H9 (cell line): ENCODE results near the gene DNAI1. TPM values are rescaled to one million over a fixed set of nuclear protein-coding genes. Genes with fewer than 3 reads are reported as not detected.

Experiments used
- DNase-seq: peaks from one replicate; pipeline ENCODE4 v3.0.0-alpha.2; 2017
- H2AFZ ChIP-seq: one replicate; pipeline ENCODE4 v1.6.1; 2013; ENCODE audit warnings: mild to moderate bottlenecking, low read length, control low read depth, moderate library complexity
- H2AK5ac ChIP-seq: 2 replicates; pipeline ENCODE4 v1.6.1; 2013; ENCODE audit warnings: low read length, control low read depth, mixed read lengths; ENCODE audit not compliant: insufficient read length
- H2BK120ac ChIP-seq: one replicate; pipeline ENCODE4 v1.6.1; 2013; ENCODE audit warnings: low read depth, mild to moderate bottlenecking, low read length, control low read depth, inconsistent platforms; ENCODE audit not compliant: poor library complexity, severe bottlenecking
- H2BK12ac ChIP-seq: 2 replicates; pipeline ENCODE4 v1.6.1; 2013; ENCODE audit warnings: low read length, control low read depth, mixed read lengths, low read depth; ENCODE audit not compliant: insufficient read length
- H2BK15ac ChIP-seq: 2 replicates; pipeline ENCODE4 v1.6.1; 2013; ENCODE audit warnings: low read depth, low read length, control low read depth
- H2BK20ac ChIP-seq: one replicate; pipeline ENCODE4 v1.6.1; 2013; ENCODE audit warnings: low read depth, mild to moderate bottlenecking, low read length, control low read depth, inconsistent platforms; ENCODE audit not compliant: poor library complexity, severe bottlenecking
- H2BK5ac ChIP-seq: 2 replicates; pipeline ENCODE4 v1.6.1; 2013; ENCODE audit warnings: low read length, control low read depth, mixed read lengths; ENCODE audit not compliant: insufficient read length
- H3K14ac ChIP-seq: 2 replicates; pipeline ENCODE4 v1.6.1; 2013; ENCODE audit warnings: low read length, control low read depth; ENCODE audit not compliant: insufficient read depth
- H3K18ac ChIP-seq: 2 replicates; pipeline ENCODE4 v1.6.1; 2013; ENCODE audit warnings: low read depth, mild to moderate bottlenecking, mixed read lengths, low read length, control low read depth; ENCODE audit not compliant: insufficient read length
- H3K23ac ChIP-seq: 2 replicates; pipeline ENCODE4 v1.6.1; 2013; ENCODE audit warnings: low read length, control low read depth, mixed read lengths, low read depth; ENCODE audit not compliant: insufficient read length
- H3K23me2 ChIP-seq: 2 replicates; pipeline ENCODE4 v1.6.1; 2013; ENCODE audit warnings: low read depth, mild to moderate bottlenecking, mixed read lengths, low read length, control low read depth; ENCODE audit not compliant: insufficient read length, poor library complexity, severe bottlenecking
- H3K27ac ChIP-seq: 2 replicates; pipeline ENCODE4 v1.5.1; 2013; ENCODE audit warnings: low read length, control low read depth, mixed read lengths, low read depth; ENCODE audit not compliant: insufficient read length
- H3K27me3 ChIP-seq: 2 replicates; pipeline ENCODE4 v1.6.1; 2013; ENCODE audit warnings: low read length, control low read depth, inconsistent platforms; ENCODE audit not compliant: insufficient read depth
- H3K4ac ChIP-seq: 2 replicates; pipeline ENCODE4 v1.6.1; 2013; ENCODE audit warnings: low read depth, mild to moderate bottlenecking, control low read depth, inconsistent platforms, low read length, moderate library complexity
- H3K4me1 ChIP-seq: 2 replicates; pipeline ENCODE4 v1.6.1; 2013; ENCODE audit warnings: low read length, control low read depth, inconsistent platforms; ENCODE audit not compliant: insufficient read depth
- H3K4me2 ChIP-seq: 2 replicates; pipeline ENCODE4 v1.6.1; 2013; ENCODE audit warnings: low read length, control low read depth, mixed read lengths; ENCODE audit not compliant: insufficient read length, insufficient read depth
- H3K56ac ChIP-seq: 2 replicates; pipeline ENCODE4 v1.6.1; 2013; ENCODE audit warnings: low read depth, mild to moderate bottlenecking, mixed read lengths, low read length, control low read depth; ENCODE audit not compliant: insufficient read length
- H3K79me1 ChIP-seq: 2 replicates; pipeline ENCODE4 v1.6.1; 2013; ENCODE audit warnings: low read depth, mild to moderate bottlenecking, moderate library complexity, low read length, control low read depth, inconsistent platforms; ENCODE audit not compliant: insufficient read depth, poor library complexity, severe bottlenecking
- H3K79me2 ChIP-seq: 2 replicates; pipeline ENCODE4 v1.6.1; 2013; ENCODE audit warnings: low read length, control low read depth, inconsistent platforms; ENCODE audit not compliant: insufficient read depth
- H3K9ac ChIP-seq: 2 replicates; pipeline ENCODE4 v1.6.1; 2013; ENCODE audit warnings: low read length, control low read depth, mixed read lengths; ENCODE audit not compliant: insufficient read length; ENCODE audit errors: extremely low read depth
- H3K9me3 ChIP-seq: one replicate; pipeline ENCODE4 v1.6.1; 2013; ENCODE audit warnings: low read depth, low read length, inconsistent platforms; ENCODE audit not compliant: control insufficient read depth
- H3T11ph ChIP-seq: one replicate; pipeline ENCODE4 v1.6.1; 2013; ENCODE audit warnings: mild to moderate bottlenecking, low read length, control low read depth, inconsistent platforms
- H4K20me1 ChIP-seq: one replicate; pipeline ENCODE4 v1.6.1; 2013; ENCODE audit not compliant: control insufficient read depth, insufficient read length, insufficient read depth
- H4K5ac ChIP-seq: 2 replicates; pipeline ENCODE4 v1.6.1; 2013; ENCODE audit warnings: low read depth, mild to moderate bottlenecking, mixed read lengths, low read length, control low read depth; ENCODE audit not compliant: insufficient read length
- H4K8ac ChIP-seq: replicated peaks from 2 replicates; pipeline ENCODE4 v1.6.1; 2013; ENCODE audit warnings: low read length, control low read depth, mixed read lengths, low read depth; ENCODE audit not compliant: insufficient read length
- H4K91ac ChIP-seq: 2 replicates; pipeline ENCODE4 v1.6.1; 2013; ENCODE audit warnings: low read depth, mild to moderate bottlenecking, moderate library complexity, mixed read lengths, low read length, control low read depth; ENCODE audit not compliant: insufficient read length
- H3K27ac Mint-ChIP-seq, 3 experiments: 2 replicates in 2 of 3; 3 replicates in 1 of 3; pipeline ENCODE4 v1.8.0; 2020 to 2021; ENCODE audit warnings: mixed read lengths in 3 of 3, mild to moderate bottlenecking in 1 of 3, moderate library complexity in 1 of 3
- H3K27me3 Mint-ChIP-seq: 2 replicates; pipeline ENCODE4 v1.8.0; 2021; ENCODE audit warnings: low read depth, mild to moderate bottlenecking, moderate library complexity, mixed read lengths
- H3K36me3 Mint-ChIP-seq, 3 experiments: 2 replicates in 2 of 3; 3 replicates in 1 of 3; pipeline ENCODE4 v1.8.0; 2020 to 2021; ENCODE audit warnings: low read depth in 3 of 3, mixed read lengths in 3 of 3; ENCODE audit not compliant: insufficient read depth in 1 of 3
- H3K4me1 Mint-ChIP-seq, 2 experiments: 2 replicates each; pipeline ENCODE4 v1.8.0; 2020; ENCODE audit warnings: mixed read lengths in 2 of 2
- H3K4me3 Mint-ChIP-seq, 2 experiments: 2 replicates in 1 of 2; 3 replicates in 1 of 2; pipeline ENCODE4 v1.8.0; 2020 to 2021; ENCODE audit warnings: mild to moderate bottlenecking in 2 of 2, mixed read lengths in 2 of 2, moderate library complexity in 1 of 2
- H3K9me3 Mint-ChIP-seq, 2 experiments: 2 replicates in 1 of 2; 3 replicates in 1 of 2; pipeline ENCODE4 v1.8.0; 2020; ENCODE audit warnings: mild to moderate bottlenecking in 2 of 2, mixed read lengths in 2 of 2, moderate library complexity in 1 of 2
- WGBS: extraction: QIAGEN DNeasy Blood & Tissue Kit; methylation state at CpG from one replicate; pipeline ENCODE4 v1.1.7; 2013; ENCODE audit warnings: missing lambda C conversion rate, low lambda C conversion rate, mixed read lengths; ENCODE audit not compliant: insufficient read length; ENCODE audit errors: extremely low coverage; 5-methylcytosine and 5-hydroxymethylcytosine counted together
- total RNA-seq: library from RNA; stranded (reverse); gene quantifications from 2 replicates; pipeline ENCODE4 v1.2.1, GENCODE V29; 2021
- TF ChIP-seq, protein P1 (sequence below): fragments of 200-600 bp; sonication (generic); conservative IDR thresholded peaks from 3 replicates; pipeline ENCODE4 v1.8.0; 2021; ENCODE audit warnings: antibody characterized with exemption, mild to moderate bottlenecking

DNAI1 gene
- total RNA-seq, 1 experiment from 2014 or later, result 0.22 TPM

DNA sequence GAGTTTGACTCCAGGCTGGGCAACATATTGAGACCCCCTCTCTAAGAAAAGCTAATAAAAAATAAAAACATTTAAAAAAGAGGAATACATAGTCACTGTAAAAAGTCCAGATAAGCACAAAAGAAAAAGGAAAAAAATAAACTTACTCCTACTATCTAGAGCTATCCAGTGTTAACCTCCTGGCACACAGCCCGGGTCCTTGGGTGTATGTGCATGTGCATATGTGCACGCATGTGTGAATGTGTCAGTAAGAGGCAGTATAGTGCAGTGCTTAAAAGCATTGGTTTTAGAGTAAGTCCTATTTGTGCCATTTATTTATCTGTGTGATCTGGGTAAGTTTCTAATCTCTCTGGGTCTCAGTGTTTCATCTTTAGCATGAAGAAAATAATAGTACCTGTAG lies 26.9 kb upstream of the DNAI1 start:
- Histone ChIP-seq H3K27me3 (no peaks in the 10 kb centered on the region), H4K91ac (no peak overlapping the region), H3K9ac (no peak overlapping the region), H3K23me2 (no peaks in the 10 kb centered on the region), H2BK20ac (no peak overlapping the region), H3K56ac (no peak overlapping the region), H2AFZ (no peak overlapping the region), H4K20me1 (no peaks in the 10 kb centered on the region), H3K9me3 (no peaks in the 10 kb centered on the region), H4K8ac (no peak overlapping the region), H3K4me2 (no peak overlapping the region), H3K4ac (no peak overlapping the region), H2BK12ac (no peak overlapping the region), H2BK15ac (no peak overlapping the region), H3K27ac (no peak overlapping the region), H4K5ac (no peak overlapping the region), H3K79me1 (no peaks in the 10 kb centered on the region), H2BK120ac (no peak overlapping the region), H3K4me1 (no peaks in the 10 kb centered on the region), H3K14ac (no peak overlapping the region), H3K18ac (no peak overlapping the region), H3T11ph (no peak overlapping the region), H2AK5ac (no peak overlapping the region), H3K79me2 (no peaks in the 10 kb centered on the region), H2BK5ac (no peak overlapping the region), H3K23ac (no peak overlapping the region)
- peaks cover 4% of the 10 kb centered on the region in 2 experiments for H3K4me1 Mint-ChIP-seq
- no peak overlapping the region for H3K27ac Mint-ChIP-seq
- no peak overlapping the region for H3K4me3 Mint-ChIP-seq
- H3K27me3 Mint-ChIP-seq, result no peaks in the 10 kb centered on the region
- no CpG with 5 or more reads among the region's 2 CpGs for WGBS
- TF ChIP-seq, protein P1, sequence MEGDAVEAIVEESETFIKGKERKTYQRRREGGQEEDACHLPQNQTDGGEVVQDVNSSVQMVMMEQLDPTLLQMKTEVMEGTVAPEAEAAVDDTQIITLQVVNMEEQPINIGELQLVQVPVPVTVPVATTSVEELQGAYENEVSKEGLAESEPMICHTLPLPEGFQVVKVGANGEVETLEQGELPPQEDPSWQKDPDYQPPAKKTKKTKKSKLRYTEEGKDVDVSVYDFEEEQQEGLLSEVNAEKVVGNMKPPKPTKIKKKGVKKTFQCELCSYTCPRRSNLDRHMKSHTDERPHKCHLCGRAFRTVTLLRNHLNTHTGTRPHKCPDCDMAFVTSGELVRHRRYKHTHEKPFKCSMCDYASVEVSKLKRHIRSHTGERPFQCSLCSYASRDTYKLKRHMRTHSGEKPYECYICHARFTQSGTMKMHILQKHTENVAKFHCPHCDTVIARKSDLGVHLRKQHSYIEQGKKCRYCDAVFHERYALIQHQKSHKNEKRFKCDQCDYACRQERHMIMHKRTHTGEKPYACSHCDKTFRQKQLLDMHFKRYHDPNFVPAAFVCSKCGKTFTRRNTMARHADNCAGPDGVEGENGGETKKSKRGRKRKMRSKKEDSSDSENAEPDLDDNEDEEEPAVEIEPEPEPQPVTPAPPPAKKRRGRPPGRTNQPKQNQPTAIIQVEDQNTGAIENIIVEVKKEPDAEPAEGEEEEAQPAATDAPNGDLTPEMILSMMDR, result no peak
- no peaks in the 10 kb centered on the region for H3K9me3 Mint-ChIP-seq
- H3K36me3 Mint-ChIP-seq, result no peaks in the 10 kb centered on the region
- no peak for DNase-seq
